ENCODE data around the gene TRAPPC10.

Gene TRAPPC10

GRCh38 chr21:44067011-44067839 lies 55.1 kb downstream of the TRAPPC10 start:
- DNase-seq = no peak

DNA sequence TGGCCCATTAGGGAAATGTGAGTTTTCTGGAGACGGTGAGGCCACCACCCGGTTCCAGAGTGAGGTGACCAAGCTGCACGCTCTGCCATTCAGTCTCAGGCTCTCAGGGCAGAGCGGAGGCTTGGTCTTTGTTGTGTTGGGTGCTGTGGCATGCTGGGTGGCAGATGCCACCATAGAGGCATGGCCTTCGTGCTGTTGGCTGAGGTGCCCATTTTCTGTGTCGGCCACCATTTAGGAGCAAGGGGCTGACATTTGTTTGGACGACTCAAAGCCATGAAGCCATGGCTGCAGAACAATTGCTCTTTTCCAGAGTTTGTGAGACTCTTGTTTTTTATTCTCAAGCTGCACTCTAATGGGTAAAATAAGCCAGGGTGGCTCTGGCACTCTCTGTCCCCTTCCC lies 58.3 kb downstream of the TRAPPC10 start:
- no peak for DNase-seq

GRCh38 chr21:44071359-44072104 lies 59.4 kb downstream of the TRAPPC10 start:
- DNase-seq = no peak

DNA sequence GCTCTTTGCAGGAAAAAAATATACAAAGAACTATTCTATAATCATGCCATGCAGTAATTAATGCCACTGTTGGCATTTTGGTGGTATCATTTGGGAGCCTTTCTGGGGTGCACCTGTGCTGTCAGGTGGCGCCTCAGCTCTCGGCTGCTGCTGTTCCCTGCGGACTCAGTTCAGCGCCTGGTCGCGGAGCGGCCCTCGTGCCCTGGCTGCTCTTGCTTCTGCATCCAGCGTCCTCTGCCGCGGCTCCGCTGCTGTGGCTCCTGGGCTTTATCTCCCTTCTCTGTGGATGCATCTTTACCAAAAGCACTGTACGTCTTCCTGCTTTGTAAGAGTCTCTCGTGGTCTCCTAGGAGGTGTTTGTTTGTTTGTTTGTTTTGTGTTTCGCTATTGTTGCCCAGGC lies 60.0 kb downstream of the TRAPPC10 start:
- no peak for DNase-seq

DNA sequence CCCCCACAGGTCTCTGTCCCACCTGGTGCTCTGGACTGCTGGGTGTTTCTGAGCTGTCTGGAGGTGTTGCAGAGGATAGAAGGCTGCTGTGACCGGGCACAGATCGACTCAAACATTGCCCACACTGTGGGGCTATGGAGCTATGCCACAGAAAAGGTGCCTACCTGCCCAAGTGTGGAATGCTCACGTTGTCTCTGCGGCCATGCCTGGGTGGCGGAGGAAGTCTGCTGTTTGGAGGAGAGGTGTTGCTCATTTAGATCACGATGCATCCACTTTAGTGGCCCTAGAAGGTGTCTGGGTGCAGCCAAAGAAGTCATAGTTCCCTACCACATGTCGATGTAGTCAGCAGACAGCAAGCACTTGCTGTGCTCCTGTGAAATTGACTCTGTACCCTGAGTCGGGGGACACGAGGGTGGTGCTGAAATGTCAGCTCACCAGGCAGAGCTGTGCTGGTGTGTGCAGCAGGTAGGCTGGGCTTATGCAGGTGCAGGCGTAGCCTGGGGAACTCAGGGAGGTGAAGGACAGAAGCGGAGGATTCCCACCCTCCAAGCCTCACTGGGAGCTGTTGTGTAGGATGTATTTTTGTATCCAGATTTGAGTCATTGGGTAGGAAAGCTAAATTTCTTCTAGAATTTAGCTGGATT lies 62.3 kb downstream of the TRAPPC10 start:
- no peak for DNase-seq

- DNase-seq = no peak
Observed at GRCh38 chr21:44076316-44076715, 64.2 kb downstream of the TRAPPC10 start.

DNA sequence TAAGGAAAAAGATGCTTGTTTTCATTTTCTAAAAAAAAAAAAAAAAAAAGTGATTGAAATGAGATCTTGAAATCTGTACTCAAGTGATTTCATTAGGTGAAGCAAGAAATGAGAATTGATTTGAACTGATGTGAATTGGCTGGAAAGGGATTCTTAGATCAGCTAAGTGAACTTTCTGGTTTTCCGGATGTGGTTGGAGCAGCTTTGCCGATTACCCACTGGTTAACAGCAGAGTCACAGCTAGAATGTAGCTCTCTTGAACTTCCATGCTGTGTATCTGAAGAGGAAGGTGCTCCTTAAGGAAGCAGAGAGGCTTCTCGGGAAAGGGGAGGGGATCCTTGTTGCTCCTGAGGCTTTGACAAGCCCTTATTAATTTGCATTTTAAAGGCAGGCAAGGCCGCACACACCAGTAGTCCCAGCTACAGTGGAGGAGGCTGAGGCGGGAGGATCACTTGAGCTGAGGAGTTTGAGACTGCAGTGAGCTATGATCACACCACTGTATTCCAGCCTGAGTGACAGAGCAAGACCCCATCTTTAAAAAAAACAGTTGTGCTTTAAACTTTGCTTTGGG lies 66.4 kb downstream of the TRAPPC10 start:
- no peak for DNase-seq

GRCh38 chr21:44079446-44079845 lies 67.3 kb downstream of the TRAPPC10 start:
- DNase-seq = no peak

- no peak for DNase-seq
Observed at GRCh38 chr21:44079846-44080245, 67.7 kb downstream of the TRAPPC10 start.

- DNase-seq = no peak
Observed at GRCh38 chr21:44082648-44083440, 70.7 kb downstream of the TRAPPC10 start.

DNA sequence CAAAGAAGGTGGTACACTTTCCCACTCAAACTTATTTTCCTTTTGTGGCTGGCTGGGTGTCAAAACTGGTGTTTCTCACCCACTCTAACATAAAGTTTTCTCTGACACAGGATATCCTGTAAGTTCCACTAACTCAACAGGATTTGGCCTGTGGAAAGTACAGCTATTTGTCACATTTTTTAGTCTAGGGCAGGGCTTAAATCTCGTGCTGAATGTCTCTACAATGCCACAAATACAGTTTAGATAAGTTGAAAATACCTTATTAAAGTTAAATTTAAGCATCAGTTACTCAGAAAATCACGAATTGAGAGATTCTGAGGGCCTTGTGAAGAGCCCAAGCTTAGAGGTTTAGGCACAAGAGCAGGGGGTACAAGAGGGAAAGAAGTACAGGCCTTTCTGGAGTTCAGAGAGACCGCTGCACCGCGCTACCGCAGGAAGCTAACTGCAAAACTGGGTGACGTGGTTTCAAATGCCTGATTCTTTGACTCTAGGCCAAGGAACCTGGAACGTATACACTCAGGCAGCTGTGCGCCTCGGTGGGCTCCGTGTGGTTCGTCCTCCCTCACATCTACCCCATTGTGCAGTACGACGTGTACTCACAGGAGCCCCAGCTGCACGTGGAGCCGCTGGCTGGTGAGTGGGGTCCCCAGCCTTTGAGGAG lies 71.7 kb downstream of the TRAPPC10 start:
- no peak for DNase-seq

DNA sequence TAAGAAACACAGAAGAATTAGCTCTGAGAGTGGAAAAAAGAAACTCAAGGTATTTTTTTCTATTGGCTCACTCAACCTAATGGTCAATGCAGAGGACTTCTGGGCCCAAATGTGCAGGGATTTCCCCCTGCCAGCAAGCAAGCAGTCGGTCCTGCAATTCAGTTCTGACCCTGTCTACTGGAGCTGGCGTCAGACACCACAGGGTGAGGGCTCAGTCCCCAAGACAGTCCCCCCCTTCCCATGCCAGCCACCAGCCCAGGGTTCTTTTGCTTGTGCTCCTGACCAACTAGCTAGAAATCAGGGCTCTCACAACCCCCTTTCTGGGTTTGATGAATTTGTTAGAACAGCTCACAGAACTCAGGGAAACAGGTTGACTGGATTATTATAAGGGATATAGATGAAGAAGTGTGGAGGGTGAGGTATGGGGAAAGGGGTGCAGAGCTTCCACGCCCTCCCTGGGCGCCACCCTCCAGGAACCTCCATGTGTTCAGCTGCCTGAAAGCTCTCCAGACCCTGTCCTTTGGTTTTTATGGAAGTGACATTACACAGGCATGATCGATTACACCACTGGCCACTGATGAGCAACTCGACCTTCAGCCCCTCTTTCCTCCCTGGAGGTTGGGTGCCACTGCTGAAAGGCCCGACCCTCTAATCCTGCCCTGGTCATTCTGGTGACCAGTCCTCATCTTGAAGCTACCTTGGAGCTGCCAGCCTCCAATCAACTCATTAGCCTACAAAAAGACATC lies 72.6 kb downstream of the TRAPPC10 start:
- peak; percentile 37 for DNase-seq

- no peak for DNase-seq
Observed at GRCh38 chr21:44085491-44086321, 73.6 kb downstream of the TRAPPC10 start.

DNA sequence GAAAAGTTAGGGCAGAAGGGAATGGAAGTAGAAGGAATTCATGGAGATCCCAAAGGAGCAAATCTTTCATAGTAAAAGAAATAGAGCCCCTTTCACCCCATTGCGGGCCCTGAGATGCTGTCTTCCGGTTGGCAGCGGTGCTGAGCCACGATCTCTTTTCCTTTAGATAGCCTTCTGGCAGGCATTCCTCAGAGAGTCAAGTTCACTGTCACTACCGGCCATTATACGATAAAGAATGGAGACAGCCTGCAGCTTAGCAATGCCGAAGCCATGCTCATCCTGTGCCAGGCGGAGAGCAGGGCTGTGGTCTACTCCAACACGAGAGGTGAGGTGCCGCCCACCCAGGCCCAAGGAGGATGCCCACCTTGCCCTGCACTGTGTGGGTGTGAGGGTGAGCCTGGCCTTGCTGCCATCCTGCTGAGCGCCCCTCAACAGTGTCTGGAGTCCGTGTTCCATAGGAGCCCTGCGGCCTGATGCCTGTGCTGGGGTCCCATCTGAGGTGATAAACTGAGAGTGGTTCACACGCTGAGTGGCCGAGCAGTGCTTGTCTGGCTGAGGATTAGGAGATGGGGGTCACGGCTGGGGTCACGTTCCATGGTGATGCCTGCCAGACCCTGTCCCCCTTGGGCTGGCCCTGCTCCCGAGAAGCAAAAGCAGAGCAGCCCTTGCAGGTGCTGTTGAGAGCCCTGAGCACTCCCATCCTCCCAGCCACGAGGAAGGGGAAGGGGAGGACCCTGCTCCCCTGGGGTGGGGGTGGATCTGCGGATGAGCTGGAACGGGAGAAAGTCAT lies 74.7 kb downstream of the TRAPPC10 start:
- no peak for DNase-seq

DNA sequence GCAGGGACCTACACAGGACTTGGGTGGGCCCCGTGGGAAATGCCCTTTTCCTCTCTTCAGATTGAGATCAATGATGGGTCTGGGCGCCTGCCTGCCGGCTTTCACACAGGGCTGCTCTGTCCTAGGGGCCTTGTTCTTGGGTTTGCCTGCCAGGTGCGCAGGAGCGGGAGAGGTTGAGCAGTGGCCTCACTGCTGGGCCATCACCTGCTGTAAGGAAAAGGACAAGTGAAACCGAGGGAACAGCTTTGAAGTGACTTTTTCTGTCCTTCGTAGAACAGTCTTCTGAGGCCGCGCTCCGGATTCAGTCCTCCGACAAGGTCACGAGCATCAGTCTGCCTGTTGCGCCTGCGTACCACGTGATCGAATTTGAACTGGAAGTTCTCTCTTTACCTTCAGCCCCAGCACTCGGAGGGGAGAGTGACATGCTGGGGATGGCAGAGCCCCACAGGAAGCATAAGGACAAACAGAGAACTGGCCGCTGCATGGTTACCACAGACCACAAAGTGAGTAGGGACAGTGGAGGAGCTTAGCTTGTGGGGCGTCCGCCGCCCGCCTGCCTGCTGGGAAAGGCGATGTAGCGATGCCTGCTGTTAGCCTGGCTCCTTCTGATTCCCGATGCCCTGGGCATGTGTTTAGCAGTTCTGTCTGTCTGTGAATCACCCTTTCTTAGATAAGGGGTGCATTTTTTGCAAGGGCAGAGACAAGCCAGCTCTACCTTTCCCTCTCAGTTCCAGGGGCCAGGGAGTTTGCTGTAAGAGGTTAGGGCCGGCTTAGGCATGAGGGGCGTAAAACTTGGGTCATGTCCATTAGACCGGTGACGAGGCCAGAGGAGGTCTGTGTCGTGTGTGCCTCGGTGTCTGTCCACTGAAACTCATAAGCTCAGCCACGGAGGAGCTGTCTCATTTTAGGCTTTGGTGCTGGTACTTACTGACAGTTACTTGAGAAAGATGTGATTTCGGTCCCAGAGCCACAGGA lies 75.6 kb downstream of the TRAPPC10 start:
- peak; percentile 25 for DNase-seq

- DNase-seq = no peak
Observed at GRCh38 chr21:44088401-44088780, 76.3 kb downstream of the TRAPPC10 start.

- peak; percentile 10 for DNase-seq
Observed at GRCh38 chr21:44089001-44089911, 77.1 kb downstream of the TRAPPC10 start.

All from suppressor macrophage treated with lipopolysaccharide for 4 hours (primary cell).